HG02623 (cell line): ENCODE measurements around the gene CERS6.
"Not testable (repeated sequence)": the region's sequence is repeated elsewhere in the genome, so short reads cannot be mapped to it uniquely, and the experiment has no call there.

ENCODE experiments used
- ATAC-seq: cut with Tn5 transposase; IDR thresholded peaks from one replicate; pipeline ENCODE4 v1.9.1; 2021; ENCODE audit warnings: moderate library complexity; ENCODE audit not compliant: unreplicated experiment

CERS6 gene

DNA sequence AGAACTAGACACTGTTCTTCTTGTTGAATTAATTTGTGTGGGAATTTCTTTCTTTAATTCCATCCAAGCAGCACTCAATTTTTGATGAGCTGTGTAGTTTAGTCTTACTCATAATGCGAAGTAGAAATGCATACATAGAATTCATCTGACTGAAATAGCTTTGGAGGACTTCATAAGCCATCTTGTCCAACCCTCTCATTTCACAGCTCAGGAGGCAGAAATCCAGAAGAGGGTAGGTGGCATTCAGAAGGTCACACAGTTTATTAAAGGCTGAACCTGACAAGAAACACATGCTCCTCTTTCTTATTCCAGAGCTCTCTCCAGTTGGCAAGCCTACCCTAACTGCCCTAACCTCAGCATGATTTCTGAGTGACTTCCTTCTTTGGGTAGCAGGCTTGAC is 177.1 kb downstream of the CERS6 start:
- ATAC-seq, result no peak

DNA sequence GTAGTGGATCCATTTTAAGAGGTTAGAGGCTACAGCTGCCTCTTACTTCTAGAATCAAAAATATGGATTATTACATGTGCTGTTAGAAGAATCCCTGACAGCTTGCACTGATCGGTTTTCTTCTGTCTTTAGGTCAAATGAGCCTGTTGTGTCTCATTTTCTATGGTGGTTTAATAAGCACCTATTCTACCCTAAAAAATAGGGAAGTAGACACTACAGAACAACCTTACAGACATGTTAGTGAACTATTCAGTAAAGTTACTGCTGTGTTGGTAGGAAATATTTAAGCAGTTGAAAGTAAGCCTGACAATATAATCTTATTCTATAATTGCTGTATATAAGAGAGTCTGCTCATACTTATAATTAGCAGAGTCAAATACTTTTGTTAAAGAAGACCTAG is 177.8 kb downstream of the CERS6 start:
- ATAC-seq, result peak; percentile 36

DNA sequence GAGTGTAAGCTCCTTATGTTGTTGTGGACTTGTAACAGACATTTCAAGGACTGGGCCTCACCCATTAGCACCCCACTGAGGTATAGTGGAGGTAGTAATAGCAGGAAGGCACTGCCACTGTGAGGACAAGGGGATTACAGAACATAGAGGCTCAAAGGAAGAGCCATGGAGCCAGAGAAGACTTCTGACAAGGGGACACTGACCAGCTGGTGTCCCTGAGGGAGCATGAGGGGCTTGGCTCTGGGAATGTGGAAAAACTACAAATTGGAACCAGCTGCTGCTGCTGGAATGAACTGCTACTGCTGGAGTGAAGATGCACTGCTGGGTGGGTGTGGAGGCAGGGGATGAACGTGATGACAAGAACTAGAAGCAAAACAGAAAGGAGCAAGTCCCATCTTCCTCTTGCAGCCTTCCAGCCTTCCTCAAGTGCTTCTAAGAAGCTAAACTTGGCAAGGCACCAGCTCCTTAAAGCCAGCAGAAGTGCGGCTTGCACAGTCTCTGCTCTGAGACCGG is 179.0 kb downstream of the CERS6 start:
- ATAC-seq, result peak; percentile 32

GRCh38 chr2:168639018-168639417 is 182.9 kb downstream of the CERS6 start:
- no peak for ATAC-seq

DNA sequence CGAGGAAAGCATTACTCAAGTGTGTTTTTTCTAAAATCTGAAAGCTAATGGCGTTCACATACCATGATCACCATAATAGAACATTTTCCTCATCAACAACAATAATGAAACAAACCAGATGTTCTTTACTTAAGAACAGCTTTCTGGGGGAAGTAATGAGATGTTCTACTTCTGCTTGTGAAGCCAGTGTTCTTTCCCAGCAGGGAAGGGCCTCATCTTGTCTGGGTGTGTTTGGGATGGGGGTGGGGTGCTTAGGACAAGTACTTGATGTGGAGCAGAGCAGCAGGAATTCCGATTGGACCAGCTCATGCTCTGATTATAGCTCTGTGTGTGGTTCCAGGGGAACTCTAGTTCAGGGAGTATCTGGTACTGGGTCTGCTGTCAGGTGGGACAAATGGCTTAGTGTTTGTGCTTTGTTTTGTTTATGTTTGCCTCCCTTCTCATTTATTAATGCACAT is 183.4 kb downstream of the CERS6 start:
- ATAC-seq, result no peak

DNA sequence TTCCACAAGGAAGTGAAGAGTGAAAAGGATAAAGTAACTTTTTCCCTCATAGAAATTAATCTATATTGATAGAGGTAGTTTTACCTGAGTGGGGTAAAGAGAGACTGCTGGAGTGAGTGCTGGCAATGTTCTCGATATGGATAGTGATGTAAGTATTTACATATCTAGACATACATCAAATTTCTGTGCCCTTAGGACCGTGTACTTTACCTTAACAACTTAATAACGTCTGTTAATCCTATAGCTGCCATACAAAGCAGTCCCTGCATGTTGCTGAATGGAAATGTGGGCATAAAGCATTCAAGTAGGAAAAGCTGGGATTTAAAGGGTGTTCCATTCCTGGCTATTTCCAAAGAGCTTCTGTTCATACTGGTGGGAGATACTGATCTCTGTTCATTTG is 184.0 kb downstream of the CERS6 start:
- ATAC-seq, result no peak

DNA sequence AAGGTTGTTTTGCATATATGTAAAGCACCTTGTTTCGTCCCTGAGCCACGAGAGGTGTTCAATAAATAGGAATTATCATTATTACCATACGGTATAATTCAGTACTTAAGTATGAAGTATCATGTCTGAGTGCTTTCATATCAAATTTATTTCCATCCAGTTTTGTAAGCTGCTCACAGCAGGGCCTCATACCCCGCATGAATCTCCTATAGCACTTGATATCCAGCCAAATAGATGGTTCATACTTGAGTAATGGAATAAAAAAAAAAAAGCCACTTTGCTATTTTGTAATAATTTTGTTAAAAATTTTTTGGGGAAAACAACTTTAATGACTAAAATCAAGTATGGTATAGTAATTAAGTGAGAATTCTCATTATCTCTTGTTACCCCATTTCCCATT is 185.6 kb downstream of the CERS6 start:
- ATAC-seq, result no peak

GRCh38 chr2:168642873-168643272 is 186.8 kb downstream of the CERS6 start:
- ATAC-seq, result no peak

- no peak for ATAC-seq
Observed at GRCh38 chr2:168643979-168644378, 187.9 kb downstream of the CERS6 start.

DNA sequence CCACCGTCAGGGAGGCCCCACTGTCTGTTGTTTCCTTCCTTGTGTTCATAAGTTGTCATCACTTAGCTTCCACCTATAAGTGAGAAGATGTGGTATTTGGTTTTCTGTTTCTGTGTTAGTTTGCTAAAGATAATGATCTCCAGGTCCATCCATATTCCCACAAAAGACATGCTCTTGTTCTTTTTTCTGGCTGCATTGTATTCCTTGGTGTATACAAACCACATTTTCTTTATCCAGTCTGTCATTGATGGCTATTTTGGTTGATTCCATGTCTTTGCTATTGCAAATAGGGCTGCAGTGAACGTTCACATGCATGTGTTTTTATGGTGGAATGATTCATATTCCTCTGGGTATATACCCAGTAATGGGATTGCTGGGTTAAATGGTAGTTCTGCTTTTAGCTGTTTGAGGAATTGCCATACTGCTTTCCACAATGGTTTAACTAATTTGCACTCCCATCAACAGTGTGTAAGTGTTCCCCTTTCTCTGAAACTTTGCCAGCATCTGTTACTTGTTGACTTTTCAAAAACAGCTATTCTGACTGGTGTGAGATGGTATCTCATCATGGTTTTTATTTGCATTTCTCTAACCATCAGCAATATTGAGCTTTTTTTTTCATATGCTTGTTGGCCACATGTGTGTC is 189.7 kb downstream of the CERS6 start:
- ATAC-seq, result no peak

DNA sequence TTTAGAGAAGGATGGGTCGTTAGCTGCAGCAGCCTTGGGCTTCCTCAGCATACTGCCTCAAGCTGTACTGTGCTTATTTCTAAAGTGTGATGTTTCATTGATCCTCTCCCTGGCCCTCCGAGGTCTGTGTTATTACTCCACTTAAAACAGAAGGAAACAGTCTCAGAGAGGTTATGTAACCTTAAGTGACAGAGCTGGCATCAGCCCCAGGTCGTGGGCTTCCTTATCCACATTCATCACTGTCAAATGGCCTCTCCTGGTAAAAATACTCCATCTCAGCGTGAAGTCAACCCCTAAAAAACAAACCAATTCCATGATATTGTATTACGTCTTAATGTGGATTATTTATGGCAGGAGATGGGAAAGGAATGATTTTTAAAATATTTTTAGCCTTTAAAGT is 193.0 kb downstream of the CERS6 start:
- ATAC-seq, result no peak

DNA sequence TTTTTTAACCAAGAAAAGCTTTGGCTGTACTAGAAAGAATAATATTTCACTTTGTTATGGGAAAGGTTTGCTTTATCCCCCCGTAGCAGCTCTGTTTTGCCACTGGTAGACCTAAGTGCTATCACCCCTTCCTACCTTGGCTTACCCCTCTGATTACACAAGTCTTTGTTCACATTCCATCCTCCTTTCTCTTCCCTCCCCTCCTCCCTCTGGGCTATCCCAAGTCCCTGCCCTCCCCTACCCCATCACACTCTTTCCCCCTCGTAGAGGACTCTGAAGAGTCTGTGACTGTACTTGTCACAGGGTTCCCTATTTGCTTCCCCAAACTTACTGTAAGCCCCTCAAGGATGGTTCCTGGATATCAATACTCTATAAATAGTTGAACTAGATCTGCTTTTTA is 193.5 kb downstream of the CERS6 start:
- ATAC-seq, result no peak

DNA sequence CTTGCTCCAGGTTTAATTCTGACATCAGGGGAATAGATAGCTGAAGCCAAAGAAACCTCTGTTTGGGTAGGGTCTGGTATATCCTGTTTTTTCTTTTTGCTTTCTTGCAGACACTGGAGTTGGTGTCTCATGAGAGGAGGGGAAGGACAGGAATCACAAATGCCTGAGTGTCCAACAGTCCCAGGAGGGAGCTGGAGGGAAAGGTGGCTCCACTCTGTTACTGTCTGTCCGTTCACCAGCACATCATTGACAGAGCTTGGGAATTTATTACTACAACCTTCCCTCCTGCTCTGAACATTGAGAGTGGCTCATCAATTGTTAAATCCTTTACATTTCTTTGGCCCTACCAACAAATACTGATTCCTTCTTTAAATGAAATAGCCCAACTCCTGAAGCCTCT is 194.1 kb downstream of the CERS6 start:
- ATAC-seq, result no peak

DNA sequence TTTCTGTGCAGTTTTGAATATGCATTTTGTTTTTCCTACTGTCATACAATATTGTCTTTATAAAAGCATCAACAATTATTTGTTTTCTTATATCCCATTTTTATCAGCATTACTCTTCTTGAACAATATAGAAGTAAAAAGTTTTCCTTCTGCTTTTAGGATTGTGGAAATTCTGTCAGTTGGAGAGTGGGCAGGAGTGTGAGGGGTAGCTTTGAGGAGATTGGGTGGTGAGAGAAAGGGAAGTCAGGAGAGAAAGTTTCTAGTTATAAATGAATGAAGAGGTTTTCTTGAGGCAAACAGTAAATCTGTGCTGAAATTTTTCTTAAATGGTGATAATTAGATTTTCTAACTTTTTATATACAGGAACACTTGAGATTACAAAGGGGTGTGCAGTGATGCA is 194.7 kb downstream of the CERS6 start:
- ATAC-seq, result no peak

- no peak for ATAC-seq
Observed at GRCh38 chr2:168652997-168653921, 197.2 kb downstream of the CERS6 start.

- no peak for ATAC-seq
Observed at GRCh38 chr2:168654705-168655104, 198.6 kb downstream of the CERS6 start.

DNA sequence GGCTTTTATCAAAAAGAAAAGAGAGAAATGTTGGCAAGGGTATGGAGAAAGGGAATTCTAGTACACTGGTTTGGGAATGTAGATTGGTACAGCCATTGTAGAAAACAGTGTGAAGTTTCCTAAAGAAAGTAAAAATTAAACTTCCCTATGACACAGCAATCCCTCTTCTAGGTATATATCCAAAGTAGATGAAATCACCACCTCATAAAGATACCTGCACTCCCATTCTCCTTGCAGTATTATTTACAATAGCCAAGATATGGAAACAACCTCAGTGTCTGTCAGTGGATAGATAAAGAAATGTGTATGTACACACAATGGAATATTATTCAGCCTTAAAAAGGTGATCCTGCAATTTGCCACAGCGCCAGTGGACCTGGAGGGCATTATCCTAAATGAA is 199.1 kb downstream of the CERS6 start:
- ATAC-seq, result no peak

- not testable (repeated sequence) for ATAC-seq
Observed at GRCh38 chr2:168657378-168657777, 201.3 kb downstream of the CERS6 start.

DNA sequence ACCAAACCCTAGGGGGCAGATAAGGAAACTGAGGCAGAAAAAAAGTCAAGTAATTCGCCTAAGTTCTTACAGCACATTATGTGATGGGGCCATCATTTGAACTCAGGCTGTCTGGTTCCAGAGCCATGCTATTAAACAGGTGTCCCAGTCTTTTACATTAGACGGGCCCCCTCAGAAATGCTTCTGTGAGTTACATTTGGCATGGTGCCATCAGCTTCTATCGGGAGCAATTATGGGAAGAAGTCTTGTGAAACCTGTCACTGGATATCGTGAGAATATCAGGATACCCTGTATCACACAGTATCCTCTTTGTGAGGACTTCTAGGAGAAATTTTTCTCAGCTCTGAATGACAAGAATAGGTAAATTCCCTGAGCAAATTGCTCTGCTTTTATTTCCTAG is 202.6 kb downstream of the CERS6 start:
- ATAC-seq, result no peak

- no peak for ATAC-seq
Observed at GRCh38 chr2:168660870-168661862, 205.1 kb downstream of the CERS6 start.

GRCh38 chr2:168661863-168662256 is 205.8 kb downstream of the CERS6 start:
- ATAC-seq, result no peak
